Measurements from ENCODE around the gene SLC25A51.

DNA sequence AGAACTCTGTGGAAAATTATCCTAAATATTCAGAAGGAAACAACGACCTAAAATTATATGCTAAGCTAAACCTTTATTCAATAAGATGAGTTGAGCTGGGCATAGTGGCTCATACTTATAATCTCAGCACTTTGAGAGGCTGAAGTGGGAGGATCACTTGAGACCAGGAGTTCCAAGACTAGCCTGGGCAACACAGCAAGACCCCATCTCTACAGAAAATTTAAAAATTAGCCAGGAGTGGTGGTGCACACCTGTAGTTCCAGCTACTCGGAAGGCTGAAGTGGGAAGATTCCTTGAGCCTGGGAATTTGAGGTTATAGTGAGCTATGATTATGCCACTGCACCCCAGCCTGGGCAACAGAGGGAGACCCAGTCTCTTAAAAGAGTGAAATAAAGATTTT lies 51.7 kb downstream of the SLC25A51 start:
- no peak for TF ChIP-seq EZH2phosphoT487 (IDR thresholded peaks at IDR 0.05; ENCODE audit: borderline replicate concordance)
- TF ChIP-seq, protein P1, sequence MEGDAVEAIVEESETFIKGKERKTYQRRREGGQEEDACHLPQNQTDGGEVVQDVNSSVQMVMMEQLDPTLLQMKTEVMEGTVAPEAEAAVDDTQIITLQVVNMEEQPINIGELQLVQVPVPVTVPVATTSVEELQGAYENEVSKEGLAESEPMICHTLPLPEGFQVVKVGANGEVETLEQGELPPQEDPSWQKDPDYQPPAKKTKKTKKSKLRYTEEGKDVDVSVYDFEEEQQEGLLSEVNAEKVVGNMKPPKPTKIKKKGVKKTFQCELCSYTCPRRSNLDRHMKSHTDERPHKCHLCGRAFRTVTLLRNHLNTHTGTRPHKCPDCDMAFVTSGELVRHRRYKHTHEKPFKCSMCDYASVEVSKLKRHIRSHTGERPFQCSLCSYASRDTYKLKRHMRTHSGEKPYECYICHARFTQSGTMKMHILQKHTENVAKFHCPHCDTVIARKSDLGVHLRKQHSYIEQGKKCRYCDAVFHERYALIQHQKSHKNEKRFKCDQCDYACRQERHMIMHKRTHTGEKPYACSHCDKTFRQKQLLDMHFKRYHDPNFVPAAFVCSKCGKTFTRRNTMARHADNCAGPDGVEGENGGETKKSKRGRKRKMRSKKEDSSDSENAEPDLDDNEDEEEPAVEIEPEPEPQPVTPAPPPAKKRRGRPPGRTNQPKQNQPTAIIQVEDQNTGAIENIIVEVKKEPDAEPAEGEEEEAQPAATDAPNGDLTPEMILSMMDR (conservative IDR thresholded peaks at IDR 0.05; ENCODE audit: low read length): no peak

All from Loucy (cell line).